ENCODE measurements around the gene PTPRS. TPM values are rescaled to one million over a fixed set of nuclear protein-coding genes. Genes with fewer than 3 reads are reported as not detected.

The PTPRS gene
- total and polyA plus RNA-seq, 9 of the 15 experiments (the other 6 are each of a cell fraction or from before 2014, with no cell fraction given): 1.1 to 49.4 (median 14.1) TPM

DNA sequence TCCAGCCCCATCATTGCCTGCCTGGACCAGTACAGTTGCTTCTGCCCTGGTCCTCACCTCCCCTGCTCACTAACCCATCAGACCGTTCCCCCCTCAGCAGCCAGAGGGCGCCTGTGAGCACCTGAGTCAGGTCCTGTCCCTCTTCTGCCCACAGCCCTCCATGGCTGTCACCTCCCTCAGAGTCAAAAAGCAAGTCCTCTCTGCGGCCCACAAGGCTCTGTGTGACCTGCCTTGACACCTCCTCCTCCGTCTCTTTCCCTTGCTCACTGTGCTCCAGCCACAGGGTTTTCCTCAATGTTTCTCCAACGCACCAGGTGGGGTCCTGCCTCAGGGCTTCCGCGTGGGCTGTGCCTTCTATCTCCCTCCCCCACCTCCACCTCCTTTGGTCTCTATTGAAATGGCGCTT is 29.4 kb upstream of the PTPRS start (continued):
- TF ChIP-seq, protein P1, sequence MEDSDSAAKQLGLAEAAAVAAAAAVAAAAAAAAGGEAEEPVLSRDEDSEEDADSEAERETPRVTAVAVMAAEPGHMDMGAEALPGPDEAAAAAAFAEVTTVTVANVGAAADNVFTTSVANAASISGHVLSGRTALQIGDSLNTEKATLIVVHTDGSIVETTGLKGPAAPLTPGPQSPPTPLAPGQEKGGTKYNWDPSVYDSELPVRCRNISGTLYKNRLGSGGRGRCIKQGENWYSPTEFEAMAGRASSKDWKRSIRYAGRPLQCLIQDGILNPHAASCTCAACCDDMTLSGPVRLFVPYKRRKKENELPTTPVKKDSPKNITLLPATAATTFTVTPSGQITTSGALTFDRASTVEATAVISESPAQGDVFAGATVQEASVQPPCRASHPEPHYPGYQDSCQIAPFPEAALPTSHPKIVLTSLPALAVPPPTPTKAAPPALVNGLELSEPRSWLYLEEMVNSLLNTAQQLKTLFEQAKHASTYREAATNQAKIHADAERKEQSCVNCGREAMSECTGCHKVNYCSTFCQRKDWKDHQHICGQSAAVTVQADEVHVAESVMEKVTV (CRISPR knock-in tag; IDR thresholded peaks at IDR 0.05): no peak
- TF ChIP-seq RHOXF2B (CRISPR knock-in tag; conservative IDR thresholded peaks at IDR 0.05) (no peak), ELF4 (CRISPR knock-in tag; IDR thresholded peaks at IDR 0.05) (no peak), THRAP3 (IDR thresholded peaks at IDR 0.05; ENCODE audit: borderline replicate concordance) (no peak), SRSF1 (IDR thresholded peaks at IDR 0.05; ENCODE audit: low read depth, low read length) (no peak), EGR1 (conservative IDR thresholded peaks at IDR 0.05) (peak; percentile 49), CREB1 (IDR thresholded peaks at IDR 0.05) (no peak), CREB1 (CRISPR knock-in tag; IDR thresholded peaks at IDR 0.05) (no peak), ZNF778 (CRISPR knock-in tag; IDR thresholded peaks at IDR 0.05) (no peak), CCAR2 (IDR thresholded peaks at IDR 0.05; ENCODE audit: low read depth, low read length) (no peak), XRCC5 (IDR thresholded peaks at IDR 0.05; ENCODE audit: low read depth, low read length) (peak; percentile 64; the same call in 1 of the 2 replicates), FOXA3 (CRISPR knock-in tag; conservative IDR thresholded peaks at IDR 0.05 in 1 of 2, IDR thresholded peaks at IDR 0.05 in 1 of 2) (no peak), ZNF224 (CRISPR knock-in tag; IDR thresholded peaks at IDR 0.05) (no peak), ZNF655 (CRISPR knock-in tag; IDR thresholded peaks at IDR 0.05) (no peak), CBFB (CRISPR knock-in tag; IDR thresholded peaks at IDR 0.05) (no peak), ZNF449 (CRISPR knock-in tag; IDR thresholded peaks at IDR 0.05) (no peak), FOXP1 (CRISPR knock-in tag; IDR thresholded peaks at IDR 0.05) (no peak), GABPA (tag; conservative IDR thresholded peaks at IDR 0.05; ENCODE audit: low read depth) (no peak), IFI16 (CRISPR knock-in tag; IDR thresholded peaks at IDR 0.05) (no peak), CBFA2T3 (IDR thresholded peaks at IDR 0.05) (no peak), PHB2 (IDR thresholded peaks at IDR 0.05; ENCODE audit: low read depth) (no peak), ZNF408 (CRISPR knock-in tag; IDR thresholded peaks at IDR 0.05; ENCODE audit: low read depth) (no peak), CTBP1 (IDR thresholded peaks at IDR 0.05; ENCODE audit: borderline replicate concordance) (peak; percentile 69; the same call in 1 of the 2 replicates)
- TF ChIP-seq, protein P2, sequence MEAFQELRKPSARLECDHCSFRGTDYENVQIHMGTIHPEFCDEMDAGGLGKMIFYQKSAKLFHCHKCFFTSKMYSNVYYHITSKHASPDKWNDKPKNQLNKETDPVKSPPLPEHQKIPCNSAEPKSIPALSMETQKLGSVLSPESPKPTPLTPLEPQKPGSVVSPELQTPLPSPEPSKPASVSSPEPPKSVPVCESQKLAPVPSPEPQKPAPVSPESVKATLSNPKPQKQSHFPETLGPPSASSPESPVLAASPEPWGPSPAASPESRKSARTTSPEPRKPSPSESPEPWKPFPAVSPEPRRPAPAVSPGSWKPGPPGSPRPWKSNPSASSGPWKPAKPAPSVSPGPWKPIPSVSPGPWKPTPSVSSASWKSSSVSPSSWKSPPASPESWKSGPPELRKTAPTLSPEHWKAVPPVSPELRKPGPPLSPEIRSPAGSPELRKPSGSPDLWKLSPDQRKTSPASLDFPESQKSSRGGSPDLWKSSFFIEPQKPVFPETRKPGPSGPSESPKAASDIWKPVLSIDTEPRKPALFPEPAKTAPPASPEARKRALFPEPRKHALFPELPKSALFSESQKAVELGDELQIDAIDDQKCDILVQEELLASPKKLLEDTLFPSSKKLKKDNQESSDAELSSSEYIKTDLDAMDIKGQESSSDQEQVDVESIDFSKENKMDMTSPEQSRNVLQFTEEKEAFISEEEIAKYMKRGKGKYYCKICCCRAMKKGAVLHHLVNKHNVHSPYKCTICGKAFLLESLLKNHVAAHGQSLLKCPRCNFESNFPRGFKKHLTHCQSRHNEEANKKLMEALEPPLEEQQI (IDR thresholded peaks at IDR 0.05): no peak
- TF ChIP-seq, protein P3, sequence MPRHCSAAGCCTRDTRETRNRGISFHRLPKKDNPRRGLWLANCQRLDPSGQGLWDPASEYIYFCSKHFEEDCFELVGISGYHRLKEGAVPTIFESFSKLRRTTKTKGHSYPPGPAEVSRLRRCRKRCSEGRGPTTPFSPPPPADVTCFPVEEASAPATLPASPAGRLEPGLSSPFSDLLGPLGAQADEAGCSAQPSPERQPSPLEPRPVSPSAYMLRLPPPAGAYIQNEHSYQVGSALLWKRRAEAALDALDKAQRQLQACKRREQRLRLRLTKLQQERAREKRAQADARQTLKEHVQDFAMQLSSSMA (CRISPR knock-in tag; IDR thresholded peaks at IDR 0.05): no peak

All from K562 (cell line).